ENCODE measurements around the gene FRMD4A. TPM values are rescaled to one million over a fixed set of nuclear protein-coding genes. Genes with fewer than 3 reads are reported as not detected.

The FRMD4A gene
- total RNA-seq, 1 experiment from 2014 or later = 7.1 TPM

GRCh38 chr10:14146501-14146900, 184.2 kb downstream of the FRMD4A start:
- H4K20me1 ChIP-seq (ENCODE audit: low read length) = no peaks in the 10 kb centered on the region
- H3K9me2 ChIP-seq (replicated peaks; ENCODE audit: low read length) = no peaks in the 10 kb centered on the region
- BruUV-seq (replicated peaks) = no TSS peak
- no peak overlapping the region for H3K27ac ChIP-seq (ENCODE audit: low read length)
- no peaks in the 10 kb centered on the region for H3K79me2 ChIP-seq (ENCODE audit: low read length)
- ChIA-PET POLR2A (ENCODE audit: unreplicated experiment) (no interaction called here), CTCF (no interaction called here)
- TF ChIP-seq EZH2 (IDR thresholded peaks at IDR 0.05; ENCODE audit: low read length, unreplicated experiment) = no peak
- no peak for TF ChIP-seq EZH2phosphoT487 (IDR thresholded peaks at IDR 0.05; ENCODE audit: borderline replicate concordance, low read length)
- TF ChIP-seq CTCF (conservative IDR thresholded peaks at IDR 0.05; ENCODE audit: low read depth, low read length) = no peak
- DNase-seq = peak; percentile 1
- H3K9me3 ChIP-seq (ENCODE audit: low read length) = no peaks in the 10 kb centered on the region
- intact Hi-C loops (cut with micrococcal nuclease) = no loop called here
- H3K4me2 ChIP-seq (ENCODE audit: low read length) = no peak overlapping the region
- H3K9ac ChIP-seq (ENCODE audit: low read length) = no peak overlapping the region
- no peak overlapping the region for H3K4me3 ChIP-seq (ENCODE audit: low read length)
- H3K4me1 ChIP-seq (ENCODE audit: insufficient read depth, low read length) = no peaks in the 10 kb centered on the region
- H3K36me3 ChIP-seq (ENCODE audit: low read depth, low read length) = no peaks in the 10 kb centered on the region
- peaks cover 8% of the 10 kb centered on the region for H3K27me3 ChIP-seq (ENCODE audit: low read length)
- H3F3A ChIP-seq (ENCODE audit: low read length, unreplicated experiment) = no peaks in the 10 kb centered on the region
- ATAC-seq = no peak
- H2AFZ ChIP-seq (ENCODE audit: low read length) = no peak overlapping the region

- DNase-seq (peak; percentile 4), ATAC-seq (no peak)
- Histone ChIP-seq H3K27ac (ENCODE audit: low read length) (no peak overlapping the region), H3K27me3 (ENCODE audit: low read length) (peaks cover 10% of the 10 kb centered on the region), H3K4me2 (ENCODE audit: low read length) (no peak overlapping the region), H4K20me1 (ENCODE audit: low read length) (no peaks in the 10 kb centered on the region), H3K9me3 (ENCODE audit: low read length) (no peaks in the 10 kb centered on the region), H3K4me3 (ENCODE audit: low read length) (no peak overlapping the region), H3K4me1 (ENCODE audit: insufficient read depth, low read length) (no peaks in the 10 kb centered on the region), H3K79me2 (ENCODE audit: low read length) (no peaks in the 10 kb centered on the region), H3K36me3 (ENCODE audit: low read depth, low read length) (no peaks in the 10 kb centered on the region), H3F3A (ENCODE audit: low read length, unreplicated experiment) (no peaks in the 10 kb centered on the region), H3K9me2 (replicated peaks; ENCODE audit: low read length) (no peaks in the 10 kb centered on the region), H3K9ac (ENCODE audit: low read length) (no peak overlapping the region), H2AFZ (ENCODE audit: low read length) (no peak overlapping the region)
- ChIA-PET CTCF (no interaction called here), POLR2A (ENCODE audit: unreplicated experiment) (no interaction called here)
- intact Hi-C loops (cut with micrococcal nuclease) = no loop called here
- TF ChIP-seq EZH2phosphoT487 (IDR thresholded peaks at IDR 0.05; ENCODE audit: borderline replicate concordance, low read length) (no peak), EZH2 (IDR thresholded peaks at IDR 0.05; ENCODE audit: low read length, unreplicated experiment) (no peak), CTCF (conservative IDR thresholded peaks at IDR 0.05; ENCODE audit: low read depth, low read length) (no peak)
- no TSS peak for BruUV-seq (replicated peaks)
Measured at GRCh38 chr10:14146025-14146424, 184.7 kb downstream of the FRMD4A start.

GRCh38 chr10:14144451-14144850, 186.3 kb downstream of the FRMD4A start:
- Histone ChIP-seq H3K9ac (ENCODE audit: low read length) (no peak overlapping the region), H3K27me3 (ENCODE audit: low read length) (peaks cover 10% of the 10 kb centered on the region), H2AFZ (ENCODE audit: low read length) (no peak overlapping the region), H3K9me2 (replicated peaks; ENCODE audit: low read length) (no peaks in the 10 kb centered on the region), H3K4me3 (ENCODE audit: low read length) (no peak overlapping the region), H3K27ac (ENCODE audit: low read length) (no peak overlapping the region), H3K4me2 (ENCODE audit: low read length) (no peak overlapping the region), H3K4me1 (ENCODE audit: insufficient read depth, low read length) (no peaks in the 10 kb centered on the region), H3K79me2 (ENCODE audit: low read length) (no peaks in the 10 kb centered on the region), H4K20me1 (ENCODE audit: low read length) (no peaks in the 10 kb centered on the region), H3F3A (ENCODE audit: low read length, unreplicated experiment) (no peaks in the 10 kb centered on the region), H3K9me3 (ENCODE audit: low read length) (no peaks in the 10 kb centered on the region), H3K36me3 (ENCODE audit: low read depth, low read length) (no peaks in the 10 kb centered on the region)
- intact Hi-C loops (cut with micrococcal nuclease) = no loop called here
- DNase-seq (no peak), ATAC-seq (no peak)
- no peak for TF ChIP-seq EZH2 (IDR thresholded peaks at IDR 0.05; ENCODE audit: low read length, unreplicated experiment)
- TF ChIP-seq CTCF (conservative IDR thresholded peaks at IDR 0.05; ENCODE audit: low read depth, low read length) = no peak
- TF ChIP-seq EZH2phosphoT487 (IDR thresholded peaks at IDR 0.05; ENCODE audit: borderline replicate concordance, low read length) = no peak
- no TSS peak for BruUV-seq (replicated peaks)
- ChIA-PET POLR2A (ENCODE audit: unreplicated experiment) (no interaction called here), CTCF (no interaction called here)
